ENCODE measurements around the gene RNF31. TPM values are rescaled to one million over a fixed set of nuclear protein-coding genes. Genes with fewer than 3 reads are reported as not detected.
A peak's percentile ranks its signal among the peaks of the same experiment; 100 is the strongest.
"Not testable (repeated sequence)": the region's sequence is repeated elsewhere in the genome, so short reads cannot be mapped to it uniquely, and the experiment has no call there.

Gene RNF31
- total RNA-seq, 4 donors from 2014 or later: 26.8 to 35.6 (median 32.4) TPM

DNA sequence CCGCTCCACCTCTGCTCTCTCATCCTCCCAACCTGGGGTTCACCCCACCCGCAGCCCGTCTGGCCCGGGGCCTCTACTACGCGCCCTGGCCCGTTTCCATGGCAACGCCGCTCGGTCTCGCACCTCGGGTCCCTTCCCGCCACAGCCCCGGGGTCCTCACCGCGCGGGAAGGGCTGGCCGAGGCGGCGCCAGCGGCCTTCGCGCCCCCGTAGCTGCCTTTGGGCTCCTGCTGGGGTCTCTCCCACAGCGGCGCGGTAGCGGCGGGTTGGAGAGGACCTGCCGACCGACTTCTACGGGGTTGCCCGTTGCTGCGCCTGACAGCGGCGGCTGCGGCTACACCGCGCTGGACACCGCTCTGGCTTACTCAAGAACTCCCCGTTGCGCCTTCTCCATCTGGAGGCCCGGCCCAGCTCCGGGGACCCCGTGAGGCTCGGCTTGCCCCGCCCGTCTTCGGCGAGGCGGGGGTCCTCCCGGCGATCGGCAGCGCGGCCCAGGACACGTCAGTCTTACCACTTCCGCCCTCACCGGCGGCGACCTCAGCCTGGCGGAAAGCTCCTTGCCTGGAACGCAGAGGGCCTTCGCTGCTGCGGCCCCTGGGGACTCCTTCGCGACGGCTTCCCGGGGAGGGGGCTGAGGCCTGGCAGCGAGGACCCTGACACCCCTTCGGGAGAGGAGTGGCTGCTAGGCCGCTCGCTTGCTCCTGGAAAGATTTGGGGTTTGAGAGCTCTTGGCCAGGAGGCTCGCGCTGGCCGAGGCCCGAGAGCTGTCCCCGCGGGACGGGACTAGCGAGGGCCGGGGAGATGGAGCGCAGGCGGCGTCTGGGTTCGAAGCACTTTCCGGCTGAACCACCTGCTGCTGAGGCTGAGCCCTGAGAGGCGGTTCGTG lies 48.1 kb downstream of the RNF31 start, which contains the start of gene TM9SF1:
TSS of gene TM9SF1 (minus strand) at position 256 of the 885 bp plus-strand sequence. CDS start 422 bp downstream, outside the sequence.
- H3K4me1 ChIP-seq: peaks cover 18 to 61% (median 20%) of the 10 kb centered on the region in 3 donors
- intact Hi-C loops (cut with DNase I): no loop called here
- no peaks in the 10 kb centered on the region for H3K27me3 ChIP-seq
- DNase-seq: no peak
- H3K27ac ChIP-seq: peak within 1 kb of the TSS; percentile 91 to 99 (median 96)
- TF ChIP-seq POLR2A (IDR thresholded peaks at IDR 0.05): peak in 2 of 4 donors; percentile 30 to 81
- no peak for TF ChIP-seq CTCF (IDR thresholded peaks at IDR 0.05)
- H3K4me3 ChIP-seq: peak within 1 kb of the TSS; percentile 72 to 100 (median 88)
- 1 to 3% methylated on average over 4 to 37 of the region's 89 CpGs for WGBS, 2 donors
- H3K36me3 ChIP-seq: peaks cover 6 to 46% (median 16%) of the 10 kb centered on the region in 3 donors
- H3K9me3 ChIP-seq: no peaks in the 10 kb centered on the region

DNA sequence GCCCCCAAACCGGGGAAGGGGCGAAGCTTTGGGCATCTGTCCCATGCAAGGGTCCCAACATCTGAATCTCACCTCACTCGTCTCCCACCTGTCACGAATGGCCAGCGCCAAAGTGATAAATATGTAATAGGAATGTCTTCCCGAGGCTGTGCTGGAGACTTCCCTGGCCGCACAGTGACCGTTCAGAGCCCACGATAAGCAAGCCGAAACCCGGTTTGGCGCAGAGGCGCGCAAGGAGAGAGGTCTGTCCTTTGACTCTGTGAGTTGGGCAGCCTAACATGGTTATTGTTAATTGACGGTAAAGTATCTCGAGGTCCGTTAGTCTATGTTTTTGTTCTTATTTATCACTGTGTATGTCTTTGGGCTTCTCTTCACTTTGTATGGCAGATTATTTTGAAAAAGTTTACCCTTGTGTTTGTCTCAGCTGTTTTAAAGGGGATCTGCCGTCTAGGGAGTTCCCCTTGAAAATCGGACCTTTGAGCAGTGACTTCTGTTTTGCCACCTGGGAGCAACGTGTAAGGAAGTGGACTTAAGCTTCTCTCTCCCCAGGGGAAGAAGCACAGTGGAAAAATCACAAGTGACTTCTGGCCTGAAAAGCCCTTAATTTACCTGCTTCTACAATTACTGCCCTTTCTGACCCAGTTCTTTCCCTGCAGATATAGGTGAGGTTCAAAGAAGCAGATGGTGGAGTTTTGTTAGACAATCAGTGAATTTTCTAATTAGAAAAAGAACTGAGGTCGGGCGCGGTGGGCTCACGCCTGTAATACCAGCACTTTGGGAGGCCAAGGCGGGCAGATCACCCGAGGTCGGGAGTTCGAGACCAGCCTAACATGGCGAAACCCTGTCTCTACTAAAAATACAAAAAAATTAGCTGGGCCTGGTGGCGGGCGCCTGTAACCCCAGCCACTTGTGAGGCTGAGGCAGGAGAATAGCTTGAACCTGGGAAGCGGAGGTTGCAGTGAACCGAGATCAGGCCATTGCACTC lies 49.1 kb downstream of the RNF31 start:
- peaks cover 18 to 68% (median 20%) of the 10 kb centered on the region in 3 donors for H3K4me1 ChIP-seq
- H3K4me3 ChIP-seq: peak overlapping the region; percentile 72 to 100 (median 88)
- no peaks in the 10 kb centered on the region for H3K9me3 ChIP-seq
- TF ChIP-seq CTCF (IDR thresholded peaks at IDR 0.05) (peak in 1 of 6 experiments; percentile 4), POLR2A (IDR thresholded peaks at IDR 0.05) (no peak)
- DNase-seq: no peak
- H3K27ac ChIP-seq: peak overlapping the region; percentile 91 to 99 (median 96)
- 31 to 48% methylated on average over 23 to 25 of the region's 33 CpGs for WGBS, 2 donors
- H3K36me3 ChIP-seq: peaks cover 6 to 48% (median 16%) of the 10 kb centered on the region in 3 donors
- H3K27me3 ChIP-seq: no peaks in the 10 kb centered on the region
- intact Hi-C loops (cut with DNase I): no loop called here

DNA sequence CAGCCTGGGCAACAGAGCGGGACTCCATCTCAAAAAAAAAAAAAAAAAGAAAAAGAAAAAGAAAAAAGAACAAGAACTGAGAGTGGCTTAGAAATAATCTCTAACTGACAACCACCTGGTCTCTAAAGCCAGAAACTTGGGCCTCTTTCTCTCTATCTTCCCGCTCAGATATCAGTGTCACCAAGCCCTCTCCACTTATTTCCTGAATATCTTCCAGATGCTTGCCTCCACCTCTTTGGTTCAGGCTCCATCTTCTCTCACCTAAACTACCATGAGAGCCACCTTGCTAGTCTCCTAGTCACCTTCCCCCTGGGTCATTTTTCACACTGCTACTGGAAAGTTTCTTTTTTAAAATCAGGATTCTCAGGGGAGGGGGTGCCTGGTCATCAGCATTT lies 49.8 kb downstream of the RNF31 start:
- Histone ChIP-seq H3K36me3 (peaks cover 0 to 48% (median 11%) of the 10 kb centered on the region in 3 donors), H3K4me3 (peak overlapping the region in 2 of 4 donors; percentile 99 to 100), H3K4me1 (peaks cover 18 to 66% (median 20%) of the 10 kb centered on the region in 3 donors), H3K27ac (no peak overlapping the region), H3K9me3 (no peaks in the 10 kb centered on the region), H3K27me3 (no peaks in the 10 kb centered on the region)
- 83 to 100% methylated on average over 2 of the region's 2 CpGs for WGBS, 2 donors
- TF ChIP-seq POLR2A (IDR thresholded peaks at IDR 0.05) (no peak), CTCF (IDR thresholded peaks at IDR 0.05) (no peak)
- DNase-seq: no peak
- intact Hi-C loops (cut with DNase I): no loop called here

DNA sequence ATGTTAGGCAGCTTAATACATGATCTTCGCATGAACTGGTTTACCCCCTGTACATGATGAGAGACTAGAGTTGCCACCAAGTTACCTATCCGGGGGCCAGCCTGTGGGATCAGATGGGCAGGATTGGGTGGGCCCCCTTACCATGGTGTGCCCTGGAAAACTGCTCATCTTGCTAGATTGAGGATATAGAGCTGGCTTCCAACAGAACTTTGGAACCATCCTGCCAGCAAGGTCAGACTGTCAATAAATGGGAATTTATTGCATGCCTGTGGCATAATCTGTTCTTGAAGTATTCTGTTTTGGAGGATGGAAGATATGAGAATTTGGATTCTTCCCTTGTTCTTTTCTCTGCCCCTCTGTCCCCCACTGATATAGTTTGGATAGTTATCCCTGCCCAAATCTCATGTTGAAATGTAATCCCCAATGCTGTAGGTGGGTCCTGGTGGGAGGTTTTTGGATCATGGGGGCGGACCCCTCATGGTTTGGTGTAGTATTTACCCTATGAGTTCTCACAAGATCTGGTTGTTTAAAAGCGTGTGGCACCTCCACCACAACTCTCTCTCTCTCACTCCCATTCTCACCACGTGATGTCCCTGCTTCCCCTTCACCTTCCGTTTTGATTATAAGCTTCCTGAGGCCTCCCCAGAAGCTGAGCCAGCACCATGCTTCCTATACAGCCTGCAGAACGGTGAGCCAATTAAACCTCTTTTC lies 51.7 kb downstream of the RNF31 start:
- no peaks in the 10 kb centered on the region for H3K27me3 ChIP-seq
- DNase-seq: no peak
- intact Hi-C loops (cut with DNase I): no loop called here
- TF ChIP-seq POLR2A (IDR thresholded peaks at IDR 0.05) (no peak), CTCF (IDR thresholded peaks at IDR 0.05) (no peak)
- H3K9me3 ChIP-seq: no peaks in the 10 kb centered on the region
- H3K4me3 ChIP-seq: no peak overlapping the region
- H3K27ac ChIP-seq: no peak overlapping the region
- H3K4me1 ChIP-seq: peaks cover 18 to 51% (median 20%) of the 10 kb centered on the region in 3 donors
- 70 to 85% methylated on average over 7 of the region's 7 CpGs for WGBS, 2 donors
- peaks cover 0 to 53% (median 0%) of the 10 kb centered on the region in 3 donors for H3K36me3 ChIP-seq

GRCh38 chr14:24202538-24202937 lies 55.2 kb downstream of the RNF31 start:
- 91% methylated on average over 8 of the region's 8 CpGs for WGBS, 2 donors
- H3K27ac ChIP-seq; H3K4me3 ChIP-seq; H3K27me3 ChIP-seq; intact Hi-C loops (cut with DNase I); H3K9me3 ChIP-seq; DNase-seq: not testable (repeated sequence)
- peaks cover 0 to 85% (median 7%) of the 10 kb centered on the region in 3 donors for H3K36me3 ChIP-seq
- H3K4me1 ChIP-seq: peaks cover 0 to 23% (median 0%) of the 10 kb centered on the region in 3 donors

DNA sequence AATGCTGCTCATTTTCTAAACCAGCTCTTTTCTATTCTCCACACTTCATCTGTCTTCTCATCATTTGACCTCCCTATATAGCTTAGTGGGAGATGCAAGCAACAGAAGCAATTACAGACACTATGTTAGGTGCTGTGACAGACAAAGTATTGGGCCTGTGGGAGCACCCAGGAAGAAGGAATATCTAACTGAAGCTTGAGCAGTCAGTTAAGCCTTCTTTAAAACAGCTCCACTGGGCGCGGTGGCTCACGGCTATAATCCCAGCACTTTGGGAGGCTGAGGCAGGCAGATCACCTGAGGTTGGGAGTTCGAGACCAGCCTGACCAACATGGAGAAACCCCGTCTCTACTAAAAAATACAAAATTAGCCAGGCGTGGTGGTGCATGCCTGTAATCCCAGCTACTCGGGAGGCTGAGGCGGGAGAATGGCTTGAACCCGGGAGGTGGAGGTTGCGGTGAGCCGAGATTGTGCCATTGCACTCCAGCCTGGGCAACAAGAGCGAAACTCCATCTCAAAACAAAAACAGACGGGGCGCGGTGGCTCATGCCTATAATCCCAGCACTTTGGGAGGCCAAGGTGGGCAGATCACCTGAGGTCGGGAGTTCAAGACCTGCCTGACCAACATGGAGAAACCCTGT lies 56.1 kb downstream of the RNF31 start:
- H3K4me3 ChIP-seq; H3K9me3 ChIP-seq; DNase-seq; H3K27me3 ChIP-seq; intact Hi-C loops (cut with DNase I); H3K27ac ChIP-seq: not testable (repeated sequence)
- WGBS, 2 donors: 89 to 92% methylated on average over 14 to 16 of the region's 16 CpGs
- peaks cover 0 to 94% (median 10%) of the 10 kb centered on the region in 3 donors for H3K36me3 ChIP-seq
- H3K4me1 ChIP-seq: peaks cover 0 to 18% (median 0%) of the 10 kb centered on the region in 3 donors

All from esophagus squamous epithelium (tissue), 5 donors.